ENCODE results near the gene EVA1A. TPM values are rescaled to one million over a fixed set of nuclear protein-coding genes. Genes with fewer than 3 reads are reported as not detected.

The EVA1A gene
- total RNA-seq, 1 experiment from 2014 or later: 10.8 TPM

GRCh38 chr2:75525434-75526310 is 35.1 kb downstream of the EVA1A start:
- no peak for TF ChIP-seq CTCF (conservative IDR thresholded peaks at IDR 0.05)
- no peak for TF ChIP-seq EZH2 (IDR thresholded peaks at IDR 0.05; ENCODE audit: low read depth)
- no peak overlapping the region for H2AFZ ChIP-seq
- H3K9me2 ChIP-seq (ENCODE audit: insufficient read depth): 0 out of 2 replicates have a peak, but pooled peaks cover 6% of the 10 kb centered on the region
- intact Hi-C loops (cut with micrococcal nuclease; ENCODE audit: unreplicated experiment): loop anchor here (5.0 kb wide), 1 partner anchor 37 kb away; the partner anchor contains the start of gene EVA1A
- H3K27ac ChIP-seq: no peak overlapping the region
- no TSS peak for BruUV-seq (replicated peaks)
- peak in 1 of 2 experiments; percentile 72 for DNase-seq
- peaks cover 16% of the 10 kb centered on the region; the same call in 1 of the 2 replicates for H3K79me2 ChIP-seq (ENCODE audit: low read depth)
- no peaks in the 10 kb centered on the region for H4K20me1 ChIP-seq (ENCODE audit: insufficient read depth)
- ChIA-PET CTCF (no interaction called here), POLR2A (ENCODE audit: unreplicated experiment) (no interaction called here)
- H3K9me3 ChIP-seq (ENCODE audit: insufficient read depth, low read depth): no peaks in the 10 kb centered on the region
- no peak overlapping the region for H3K4me3 ChIP-seq
- H3F3A ChIP-seq (ENCODE audit: insufficient read depth, low read depth): peaks cover 40% of the 10 kb centered on the region
- peaks cover 74% of the 10 kb centered on the region for H3K4me1 ChIP-seq (replicated peaks; ENCODE audit: insufficient read depth)
- H3K36me3 ChIP-seq (ENCODE audit: low read depth): no peaks in the 10 kb centered on the region; the same call in 1 of the 2 replicates
- peak overlapping the region; percentile 13 for H3K4me2 ChIP-seq
- no peaks in the 10 kb centered on the region for H3K27me3 ChIP-seq (ENCODE audit: insufficient read depth, low read depth)

- Histone ChIP-seq H4K20me1 (ENCODE audit: insufficient read depth) (no peaks in the 10 kb centered on the region), H3K79me2 (ENCODE audit: low read depth) (peaks cover 9% of the 10 kb centered on the region; the same call in 1 of the 2 replicates), H3K4me2 (peak overlapping the region; percentile 1), H3K9me3 (ENCODE audit: insufficient read depth, low read depth) (no peaks in the 10 kb centered on the region), H3K9me2 (ENCODE audit: insufficient read depth) (no peaks in the 10 kb centered on the region), H3K36me3 (ENCODE audit: low read depth) (no peaks in the 10 kb centered on the region; the same call in 1 of the 2 replicates), H3K4me3 (no peak overlapping the region), H3K4me1 (replicated peaks; ENCODE audit: insufficient read depth) (peaks cover 67% of the 10 kb centered on the region), H3F3A (ENCODE audit: insufficient read depth, low read depth) (peaks cover 40% of the 10 kb centered on the region), H3K27ac (peak overlapping the region; percentile 8), H2AFZ (no peak overlapping the region), H3K27me3 (ENCODE audit: insufficient read depth, low read depth) (no peaks in the 10 kb centered on the region)
- no TSS peak for BruUV-seq (replicated peaks)
- no peak for TF ChIP-seq CTCF (conservative IDR thresholded peaks at IDR 0.05)
- no peak for TF ChIP-seq EZH2 (IDR thresholded peaks at IDR 0.05; ENCODE audit: low read depth)
- intact Hi-C loops (cut with micrococcal nuclease; ENCODE audit: unreplicated experiment): no loop called here
- no peak for DNase-seq
- CTCF ChIA-PET: interaction anchor here (0.6 to 1.7 kb wide), 2 partner anchors 48 to 82 kb away, joined by 3 to 8 read pairs; no protein-coding TSS in a partner anchor
- POLR2A ChIA-PET (ENCODE audit: unreplicated experiment): no interaction called here
Observed at GRCh38 chr2:75524276-75524911, 36.3 kb downstream of the EVA1A start.
